Fibroblast of pulmonary artery (primary cell): ENCODE results near the gene EBP.

Source experiments
- DNase-seq: peaks from one replicate; pipeline ENCODE4 v3.0.0-alpha.2; 2010; ENCODE audit warnings: low read depth
- H3K4me3 ChIP-seq: replicated peaks from 2 replicates; pipeline ENCODE4 v1.5.1; 2011; ENCODE audit warnings: low read depth, mild to moderate bottlenecking, control low read depth, low read length, moderate library complexity
- TF ChIP-seq, protein P1 (sequence below): IDR thresholded peaks from 2 replicates; pipeline ENCODE4 v1.5.1; 2011; ENCODE audit warnings: mild to moderate bottlenecking, control low read depth, low read length, inconsistent platforms; ENCODE audit errors: missing control alignments

Gene EBP

DNA sequence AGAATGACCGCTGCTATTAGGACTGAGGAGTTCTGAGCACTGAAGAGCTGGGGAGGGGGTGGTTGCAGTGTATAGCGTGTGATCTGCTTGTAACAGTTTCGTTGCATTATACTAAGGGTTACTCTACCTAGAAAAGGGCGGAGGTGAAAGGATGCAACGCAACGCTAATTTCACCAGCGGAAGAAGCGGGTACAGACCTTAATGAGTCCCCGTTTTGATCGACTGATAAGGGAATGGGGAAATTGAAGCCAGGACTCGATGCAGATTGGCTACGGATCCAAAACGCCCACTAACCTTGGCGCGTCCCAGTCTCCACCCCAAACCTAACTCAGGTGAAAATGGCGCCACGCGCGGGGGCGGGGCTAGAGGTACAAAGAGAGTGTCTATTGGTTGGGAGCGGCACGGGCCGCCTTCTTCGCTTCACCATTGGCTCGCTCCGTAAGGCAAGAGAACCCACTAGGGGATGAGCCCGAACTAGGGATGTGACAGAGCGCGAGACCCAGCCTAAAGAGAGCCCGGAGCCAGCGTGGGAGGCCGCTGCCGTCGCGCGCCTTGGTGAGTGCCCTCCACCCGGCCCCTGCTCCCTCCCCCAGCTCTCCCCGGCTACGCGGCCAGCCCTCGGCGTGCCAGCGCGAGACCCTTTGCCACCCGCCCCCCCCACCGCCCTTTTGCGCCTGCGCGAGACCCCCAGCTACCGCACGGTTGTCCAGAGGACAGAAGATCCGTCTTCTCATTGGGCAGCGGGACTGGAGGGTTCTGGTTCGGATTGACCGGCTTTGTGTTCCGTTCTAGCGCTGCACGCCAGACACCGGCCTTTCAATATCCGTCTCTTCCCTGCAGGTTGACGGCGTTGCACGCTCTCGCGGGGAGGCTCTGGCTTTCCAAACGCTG lies at the start of gene EBP:
Gene EBP (plus strand): TSS at position 456 of the 891 bp plus-strand sequence. CDS start 1,964 bp downstream, outside the sequence.
- TF ChIP-seq, protein P1, sequence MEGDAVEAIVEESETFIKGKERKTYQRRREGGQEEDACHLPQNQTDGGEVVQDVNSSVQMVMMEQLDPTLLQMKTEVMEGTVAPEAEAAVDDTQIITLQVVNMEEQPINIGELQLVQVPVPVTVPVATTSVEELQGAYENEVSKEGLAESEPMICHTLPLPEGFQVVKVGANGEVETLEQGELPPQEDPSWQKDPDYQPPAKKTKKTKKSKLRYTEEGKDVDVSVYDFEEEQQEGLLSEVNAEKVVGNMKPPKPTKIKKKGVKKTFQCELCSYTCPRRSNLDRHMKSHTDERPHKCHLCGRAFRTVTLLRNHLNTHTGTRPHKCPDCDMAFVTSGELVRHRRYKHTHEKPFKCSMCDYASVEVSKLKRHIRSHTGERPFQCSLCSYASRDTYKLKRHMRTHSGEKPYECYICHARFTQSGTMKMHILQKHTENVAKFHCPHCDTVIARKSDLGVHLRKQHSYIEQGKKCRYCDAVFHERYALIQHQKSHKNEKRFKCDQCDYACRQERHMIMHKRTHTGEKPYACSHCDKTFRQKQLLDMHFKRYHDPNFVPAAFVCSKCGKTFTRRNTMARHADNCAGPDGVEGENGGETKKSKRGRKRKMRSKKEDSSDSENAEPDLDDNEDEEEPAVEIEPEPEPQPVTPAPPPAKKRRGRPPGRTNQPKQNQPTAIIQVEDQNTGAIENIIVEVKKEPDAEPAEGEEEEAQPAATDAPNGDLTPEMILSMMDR: no peak
- H3K4me3 ChIP-seq: peak within 1 kb of the TSS; percentile 57
- peak; percentile 84 for DNase-seq

DNA sequence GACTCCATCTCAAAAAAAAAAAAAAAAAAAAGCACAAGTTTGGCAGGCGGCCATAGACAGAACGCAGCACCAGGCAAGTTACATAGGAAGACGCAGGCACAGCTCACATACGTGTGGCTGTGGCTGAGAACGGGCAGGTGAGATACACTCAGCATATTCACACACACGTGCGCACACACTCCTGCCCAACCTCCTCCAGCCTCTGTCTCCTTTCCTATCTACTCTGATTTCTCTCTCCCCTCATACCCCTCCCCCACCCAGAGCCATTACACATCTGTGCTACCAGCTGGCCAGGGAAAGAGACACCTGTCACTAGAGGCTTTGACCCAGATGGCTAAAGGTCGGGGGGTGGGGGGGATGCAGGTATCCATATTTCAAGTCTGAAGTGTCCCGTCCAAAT lies 49.4 kb upstream of the EBP start:
- DNase-seq: no peak
- no peak overlapping the region for H3K4me3 ChIP-seq
- TF ChIP-seq, protein P1: no peak

DNA sequence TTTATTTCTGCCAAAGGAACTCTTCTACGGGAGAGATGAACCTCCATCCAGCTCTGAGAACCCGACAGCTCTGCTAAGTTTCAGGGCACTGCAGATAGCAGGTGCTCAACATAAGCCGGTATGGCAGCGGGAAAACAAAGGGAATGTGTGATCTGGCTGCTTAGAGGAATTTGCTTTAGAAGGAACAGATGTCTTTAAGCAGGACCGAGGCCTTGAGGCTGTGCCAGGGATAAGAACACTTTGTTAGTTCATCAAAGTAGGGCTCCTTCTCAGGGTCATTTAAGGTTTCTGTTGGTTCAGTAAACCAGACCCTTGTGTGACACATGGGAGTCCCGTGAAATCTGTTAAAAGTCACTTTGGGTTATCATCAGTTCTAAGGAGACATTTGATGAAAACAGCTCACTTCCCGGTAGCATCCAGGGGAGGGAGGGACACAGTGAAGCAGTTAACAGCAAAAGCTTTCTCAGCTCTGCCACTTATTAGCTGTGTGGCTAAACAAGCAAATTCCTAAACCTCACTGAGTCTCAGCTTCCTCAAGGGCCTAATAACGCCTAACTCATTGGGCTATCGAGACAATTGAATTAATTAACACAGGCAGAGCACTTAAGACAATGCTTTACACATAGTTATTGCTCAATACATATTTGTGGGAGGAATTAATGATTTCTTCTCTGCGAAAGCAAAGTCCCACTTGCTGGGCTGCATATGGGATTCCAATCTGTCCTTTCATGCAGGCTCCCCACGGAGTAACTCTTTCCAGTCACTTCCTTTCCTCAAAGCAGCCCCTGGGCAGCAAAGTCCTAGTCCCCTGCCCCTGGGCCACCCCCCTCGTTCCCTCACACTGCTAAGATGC lies 48.5 kb upstream of the EBP start:
- H3K4me3 ChIP-seq: no peak overlapping the region
- DNase-seq: no peak
- TF ChIP-seq, protein P1: no peak

DNA sequence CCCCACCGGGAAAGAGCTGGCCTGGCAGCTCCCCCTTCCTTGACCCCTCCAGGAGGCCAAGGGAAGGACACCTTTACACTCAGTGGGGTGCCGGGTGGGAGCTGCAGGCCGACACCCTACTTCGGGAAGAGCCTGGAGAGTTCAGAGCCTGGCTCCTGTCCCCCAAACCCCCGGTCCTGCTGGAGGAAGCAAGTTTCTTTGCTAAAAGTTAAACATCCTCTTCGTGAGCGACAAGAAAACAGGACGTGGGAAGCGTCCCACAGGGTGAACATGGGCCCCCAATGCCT lies 48.0 kb upstream of the EBP start:
- no peak for DNase-seq
- TF ChIP-seq, protein P1: no peak
- no peak overlapping the region for H3K4me3 ChIP-seq

DNA sequence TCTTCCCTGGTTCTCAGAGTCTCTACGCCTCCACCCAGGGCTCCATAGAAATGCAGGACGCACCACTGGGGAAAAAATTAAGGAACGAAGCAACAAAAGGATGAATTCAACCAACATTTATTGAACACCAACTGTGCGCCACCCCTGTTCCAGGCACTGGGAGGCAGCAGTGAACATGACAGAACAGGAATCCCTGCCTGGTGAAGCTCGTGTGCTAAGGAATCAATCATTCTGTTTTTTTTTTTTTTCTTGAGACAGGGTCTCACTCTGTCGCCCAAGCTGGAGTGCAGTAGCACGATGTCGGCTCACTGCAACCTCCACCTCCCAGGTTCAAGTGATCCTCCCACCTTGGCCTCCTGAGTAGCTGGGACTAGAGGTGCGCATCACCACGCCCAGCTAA lies 47.5 kb upstream of the EBP start:
- TF ChIP-seq, protein P1: peak; percentile 37
- DNase-seq: peak; percentile 39
- H3K4me3 ChIP-seq: no peak overlapping the region

DNA sequence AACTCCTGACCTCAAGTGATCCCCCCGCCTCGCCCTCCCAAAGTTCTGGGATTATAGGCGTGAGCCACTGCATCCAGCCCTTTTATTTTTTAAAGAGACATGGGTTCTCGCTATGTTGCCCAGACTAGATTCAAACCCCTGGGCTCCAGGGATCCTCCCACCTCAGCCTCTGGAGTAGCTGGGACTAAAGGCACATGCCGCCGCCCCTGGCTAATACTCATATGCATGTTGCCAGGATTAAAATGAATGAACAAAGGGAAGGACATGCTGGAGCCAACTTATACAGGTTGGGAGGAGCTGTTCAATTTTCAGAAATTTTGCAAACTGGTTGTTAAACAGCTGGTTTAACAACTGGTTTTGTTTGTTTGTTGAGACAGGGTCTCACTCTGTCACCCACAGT lies 47.0 kb upstream of the EBP start:
- TF ChIP-seq, protein P1: no peak
- H3K4me3 ChIP-seq: no peak overlapping the region
- DNase-seq: no peak
